Naive thymus-derived CD4-positive, alpha-beta T cell (primary cell): ENCODE data around the gene TAB2. TPM values are rescaled to one million over a fixed set of nuclear protein-coding genes. Genes with fewer than 3 reads are reported as not detected.
"Not testable (repeated sequence)": the region's sequence is repeated elsewhere in the genome, so short reads cannot be mapped to it uniquely, and the experiment has no call there.

Experiments used
- ATAC-seq: fragments of 150-1000 bp; cut with Tn5 transposase; 2 replicates; pipeline ENCODE4 v1.10.0; 2021; ENCODE audit warnings: mild to moderate bottlenecking, moderate library complexity
- CTCF ChIA-PET: fragments of 350-600 bp; sonication (Branson Sonifier 250); formaldehyde crosslinking; loops from one replicate; lab custom pipeline; 2021; ENCODE audit warnings: antibody characterized with exemption; lab: Charles Lee
- POLR2A ChIA-PET: fragments of 350-600 bp; sonication (Branson Sonifier 250); formaldehyde crosslinking; loops from one replicate; lab custom pipeline; 2021; ENCODE audit warnings: antibody characterized with exemption, inconsistent platforms; lab: Charles Lee
- DNase-seq, 9 donors: peaks; one replicate each; pipeline versions ENCODE4 v3.0.0 to v3.0.0-alpha.2; 2020 to 2022; ENCODE audit warnings: mixed read lengths in 1 of 9
- H3K27ac ChIP-seq: one replicate; pipeline ENCODE4 v1.7.0; 2013; ENCODE audit warnings: mild to moderate bottlenecking, low read depth, low read length, moderate library complexity
- H3K27me3 ChIP-seq, 2 donors: one replicate each; pipeline ENCODE4 v1.7.0; 2013; ENCODE audit warnings: low read length in 2 of 2, mild to moderate bottlenecking in 2 of 2, moderate library complexity in 2 of 2; ENCODE audit not compliant: control insufficient read depth in 2 of 2, insufficient read depth in 2 of 2
- H3K36me3 ChIP-seq, 3 experiments: 1 replicate in 2 of 3; 2 replicates in 1 of 3; pipeline ENCODE4 v1.7.0; 2013; ENCODE audit warnings: low read length in 3 of 3, mild to moderate bottlenecking in 3 of 3, moderate library complexity in 1 of 3; ENCODE audit not compliant: insufficient read depth in 3 of 3, control insufficient read depth in 2 of 3
- H3K4me1 ChIP-seq, 2 donors: one replicate each; pipeline ENCODE4 v1.7.0; 2013; ENCODE audit warnings: low read length in 2 of 2, mild to moderate bottlenecking in 2 of 2, moderate library complexity in 1 of 2; ENCODE audit not compliant: control insufficient read depth in 2 of 2, insufficient read depth in 2 of 2
- H3K4me3 ChIP-seq: 2 replicates; pipeline ENCODE4 v1.7.0; 2013; ENCODE audit warnings: mild to moderate bottlenecking, low read length
- H3K9me3 ChIP-seq, 3 experiments: 1 replicate in 2 of 3; 2 replicates in 1 of 3; pipeline ENCODE4 v1.7.0; 2013; ENCODE audit warnings: low read length in 3 of 3; ENCODE audit not compliant: control insufficient read depth in 2 of 3
- H3K27ac Mint-ChIP-seq, 9 donors: one replicate each; pipeline ENCODE4 v1.8.0; 2020 to 2022; ENCODE audit warnings: mixed read lengths in 9 of 9, mild to moderate bottlenecking in 8 of 9, moderate library complexity in 5 of 9, inconsistent platforms in 2 of 9
- H3K27me3 Mint-ChIP-seq, 5 donors: one replicate each; pipeline ENCODE4 v1.8.0; 2021 to 2022; ENCODE audit warnings: mixed read lengths in 5 of 5, mild to moderate bottlenecking in 1 of 5
- H3K36me3 Mint-ChIP-seq, 5 donors: one replicate each; pipeline ENCODE4 v1.8.0; 2020 to 2022; ENCODE audit warnings: mixed read lengths in 5 of 5, mild to moderate bottlenecking in 3 of 5, inconsistent platforms in 1 of 5
- H3K4me1 Mint-ChIP-seq, 7 donors: one replicate each; pipeline ENCODE4 v1.8.0; 2020 to 2022; ENCODE audit warnings: mixed read lengths in 7 of 7, mild to moderate bottlenecking in 3 of 7, inconsistent platforms in 1 of 7
- H3K4me3 Mint-ChIP-seq, 10 donors: one replicate each; pipeline ENCODE4 v1.8.0; 2020 to 2022; ENCODE audit warnings: mild to moderate bottlenecking in 10 of 10, mixed read lengths in 10 of 10, moderate library complexity in 6 of 10, inconsistent platforms in 2 of 10
- H3K9me3 Mint-ChIP-seq, 11 donors: one replicate each; pipeline ENCODE4 v1.8.0; 2020 to 2022; ENCODE audit warnings: mixed read lengths in 11 of 11, mild to moderate bottlenecking in 4 of 11, inconsistent platforms in 1 of 11, moderate library complexity in 1 of 11
- intact Hi-C, 2 donors: fragments of 100-400 bp; cut with micrococcal nuclease; formaldehyde crosslinking; loops; one replicate each; pipeline ENCODE4 v1.15.1; 2023
- polyA plus RNA-seq, 2 donors: library from polyadenylated mRNA; unstranded; fragments of 300-500 nt; fragmentation: Illumina TruSeq; gene quantifications; one replicate each; pipeline ENCODE4 v1.2.3, GENCODE V29; 2021
- total RNA-seq, 6 experiments: library from RNA in 5 of 6; stranded (reverse) in 5 of 6; gene quantifications; 1 replicate in 5 of 6; 2 replicates in 1 of 6; pipeline ENCODE4 v1.2.3 and lab custom pipeline; 2021 to 2026

Gene TAB2
- total and polyA plus RNA-seq, 7 experiments from 2014 or later = 15.7 to 234 (median 106) TPM

GRCh38 chr6:149347067-149347466 is 29.6 kb downstream of the TAB2 start:
- Mint-ChIP-seq H3K9me3 (no peaks in the 10 kb centered on the region), H3K4me3 (no peak overlapping the region), H3K27ac (peak overlapping the region in 1 of 9 donors; percentile 3), H3K27me3 (no peaks in the 10 kb centered on the region), H3K36me3 (peaks cover 7 to 34% (median 16%) of the 10 kb centered on the region in 5 donors), H3K4me1 (peaks cover 38 to 88% (median 83%) of the 10 kb centered on the region in 7 donors)
- no peaks in the 10 kb centered on the region for H3K27me3 ChIP-seq
- ChIA-PET CTCF (interaction anchor here (0.8 to 1.5 kb wide), 2 partner anchors 85 to 270 kb away, joined by 3 to 6 read pairs; no protein-coding TSS in a partner anchor), POLR2A (interaction anchor here (1.2 kb wide), 1 partner anchor 9 kb away, joined by 3 read pairs; no protein-coding TSS in a partner anchor)
- no peak overlapping the region for H3K4me3 ChIP-seq
- peaks cover 12% of the 10 kb centered on the region in 2 donors for H3K4me1 ChIP-seq
- DNase-seq (no peak), ATAC-seq (no peak)
- H3K27ac ChIP-seq = no peak overlapping the region
- intact Hi-C loops = no loop called here
- peaks cover 0 to 5% (median 5%) of the 10 kb centered on the region in 3 experiments for H3K36me3 ChIP-seq
- H3K9me3 ChIP-seq = no peaks in the 10 kb centered on the region

- peaks cover 8 to 15% of the 10 kb centered on the region in 2 donors for H3K4me1 ChIP-seq
- intact Hi-C loops, H3K9me3 ChIP-seq, H3K27ac ChIP-seq, H3K9me3 Mint-ChIP-seq, H3K36me3 ChIP-seq, H3K4me3 ChIP-seq, DNase-seq, POLR2A ChIA-PET, H3K27me3 Mint-ChIP-seq, H3K27me3 ChIP-seq, ATAC-seq: not testable (repeated sequence)
- Mint-ChIP-seq H3K36me3 (peaks cover 7 to 27% (median 16%) of the 10 kb centered on the region in 5 donors), H3K4me1 (peaks cover 33 to 88% (median 81%) of the 10 kb centered on the region in 7 donors), H3K4me3 (peak overlapping the region in 4 of 10 donors; percentile 2 to 12 (median 6)), H3K27ac (peak overlapping the region in 4 of 9 donors; percentile 0 to 29 (median 12))
- CTCF ChIA-PET = interaction anchor here (0.7 kb wide), 1 partner anchor 37 kb away, joined by 4 read pairs; no protein-coding TSS in a partner anchor
These were observed 31.8 kb downstream of the TAB2 start for GRCh38 chr6:149349279-149349678.

DNA sequence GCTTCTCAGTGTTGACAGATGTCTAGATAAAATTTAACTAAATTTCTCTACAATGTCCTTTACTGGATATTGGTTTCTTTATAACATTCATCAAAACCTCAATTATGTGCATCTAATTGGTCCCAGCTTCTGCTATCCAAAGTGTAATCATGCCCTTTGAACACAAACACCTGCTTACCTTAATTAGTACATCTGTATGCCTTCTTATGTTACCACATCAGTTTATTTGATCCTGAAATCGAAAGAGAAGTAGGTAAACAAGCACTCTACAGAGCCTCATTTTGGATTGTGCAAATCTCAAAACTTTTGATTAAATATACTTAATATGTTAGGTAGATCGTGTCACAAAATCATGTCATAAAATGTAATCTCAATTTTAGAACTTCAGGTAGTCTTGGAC is 36.5 kb downstream of the TAB2 start:
- no peak overlapping the region for H3K4me3 ChIP-seq
- peak overlapping the region in 4 of 9 donors; percentile 5 to 69 (median 56) for H3K27ac Mint-ChIP-seq
- peak overlapping the region in 3 of 10 donors; percentile 20 to 31 (median 22) for H3K4me3 Mint-ChIP-seq
- H3K27ac ChIP-seq = no peak overlapping the region
- intact Hi-C loops = no loop called here
- no peaks in the 10 kb centered on the region for H3K9me3 ChIP-seq
- no peak for DNase-seq
- H3K27me3 Mint-ChIP-seq = no peaks in the 10 kb centered on the region
- no peaks in the 10 kb centered on the region for H3K36me3 ChIP-seq
- H3K27me3 ChIP-seq = no peaks in the 10 kb centered on the region
- CTCF ChIA-PET = no interaction called here
- peaks cover 8 to 29% of the 10 kb centered on the region in 2 donors for H3K4me1 ChIP-seq
- ATAC-seq = peak; percentile 63
- POLR2A ChIA-PET = interaction anchor here (1.1 kb wide), 1 partner anchor 27 kb away, joined by 3 read pairs; no protein-coding TSS in a partner anchor
- peaks cover 0 to 2% (median 0%) of the 10 kb centered on the region in 11 donors for H3K9me3 Mint-ChIP-seq
- H3K4me1 Mint-ChIP-seq = peaks cover 27 to 95% (median 80%) of the 10 kb centered on the region in 7 donors
- H3K36me3 Mint-ChIP-seq = peaks cover 0 to 19% (median 11%) of the 10 kb centered on the region in 5 donors

DNA sequence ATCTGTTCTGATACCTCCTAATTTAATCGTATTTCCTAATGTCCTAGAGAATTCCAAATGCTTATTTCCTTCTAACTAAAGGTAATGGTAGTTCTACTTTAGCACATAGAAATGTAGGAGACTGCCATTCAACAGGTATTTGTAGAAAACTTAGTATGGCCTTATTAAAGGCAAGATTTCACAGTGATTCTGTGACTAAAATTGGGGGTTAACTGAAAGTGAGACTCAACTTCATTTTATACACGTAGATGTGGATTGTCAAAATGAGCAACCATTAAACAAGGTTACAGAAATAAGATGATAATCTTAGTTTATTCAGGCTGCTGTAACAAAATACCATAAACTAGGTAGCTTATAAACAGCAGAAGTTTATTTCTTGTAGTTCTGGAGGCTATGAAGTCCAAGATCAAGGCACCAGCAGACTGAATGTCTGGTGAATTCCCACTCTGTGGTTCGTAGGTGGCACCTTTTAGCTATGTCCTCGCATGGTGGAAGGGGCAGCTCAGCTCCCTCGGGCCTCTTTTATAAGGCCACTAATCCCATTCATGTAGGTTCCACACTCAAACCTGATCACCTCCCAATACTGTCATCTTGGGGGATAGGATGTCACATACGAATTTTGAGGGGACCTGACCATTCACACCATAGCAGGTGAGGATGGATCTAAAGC is 38.7 kb downstream of the TAB2 start:
- DNase-seq (no peak), ATAC-seq (peak; percentile 35)
- intact Hi-C loops = no loop called here
- ChIA-PET CTCF (no interaction called here), POLR2A (interaction anchor here (0.6 kb wide), 1 partner anchor 12 kb away, joined by 3 read pairs; no protein-coding TSS in a partner anchor)
- Histone ChIP-seq H3K9me3 (peaks cover 0 to under 1% (median 0%) of the 10 kb centered on the region in 3 experiments), H3K4me3 (no peak overlapping the region), H3K4me1 (peaks cover 12 to 29% of the 10 kb centered on the region in 2 donors), H3K36me3 (no peaks in the 10 kb centered on the region), H3K27me3 (no peaks in the 10 kb centered on the region), H3K27ac (no peak overlapping the region)
- Mint-ChIP-seq H3K4me3 (no peak overlapping the region), H3K27me3 (no peaks in the 10 kb centered on the region), H3K27ac (peak overlapping the region in 6 of 9 donors; percentile 23 to 79 (median 54)), H3K36me3 (peaks cover 4 to 32% (median 22%) of the 10 kb centered on the region in 5 donors), H3K9me3 (peaks cover 0 to 7% (median 0%) of the 10 kb centered on the region in 11 donors), H3K4me1 (peaks cover 30 to 87% (median 76%) of the 10 kb centered on the region in 7 donors)

- POLR2A ChIA-PET = interaction anchor here (1.0 kb wide), 1 partner anchor 19 kb away, joined by 3 read pairs; no protein-coding TSS in a partner anchor
- ATAC-seq = no peak
These were observed 40.4 kb downstream of the TAB2 start for GRCh38 chr6:149357726-149358538.

DNA sequence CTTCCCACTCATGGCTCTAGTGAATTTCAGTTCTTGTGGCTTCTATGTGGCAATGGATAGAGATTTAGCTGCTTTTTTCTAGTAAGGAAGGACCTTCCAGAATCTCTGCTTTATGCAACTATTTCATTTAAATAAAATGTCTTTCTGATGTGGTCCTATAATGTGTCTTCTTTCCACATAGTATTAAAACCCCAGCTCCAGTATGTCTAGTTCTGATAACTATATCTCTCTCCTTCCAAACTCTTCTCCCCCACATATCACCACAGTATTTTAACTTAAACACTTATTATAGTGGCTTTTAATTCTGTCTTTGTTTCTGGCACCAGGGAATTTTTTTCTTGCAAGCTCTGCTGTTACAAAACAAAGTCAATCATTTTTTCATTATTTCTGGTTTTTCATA is 41.9 kb downstream of the TAB2 start:
- no peaks in the 10 kb centered on the region for H3K36me3 ChIP-seq
- H3K4me1 ChIP-seq = peaks cover 14 to 26% of the 10 kb centered on the region in 2 donors
- peaks cover 0 to 19% (median 6%) of the 10 kb centered on the region in 11 donors for H3K9me3 Mint-ChIP-seq
- H3K4me3 ChIP-seq = no peak overlapping the region
- peak overlapping the region in 7 of 9 donors; percentile 8 to 82 (median 38) for H3K27ac Mint-ChIP-seq
- peaks cover 0 to 5% (median 5%) of the 10 kb centered on the region in 3 experiments for H3K9me3 ChIP-seq
- ChIA-PET CTCF (interaction anchor here (0.6 to 1.1 kb wide), 2 partner anchors 35 to 186 kb away, joined by 4 read pairs; no protein-coding TSS in a partner anchor), POLR2A (interaction anchor here (1.1 to 1.6 kb wide), 3 partner anchors 9 to 35 kb away, joined by 4 to 6 read pairs (median 6); no protein-coding TSS in a partner anchor)
- DNase-seq = no peak
- H3K4me3 Mint-ChIP-seq = peak overlapping the region in 5 of 10 donors; percentile 20 to 33 (median 27)
- H3K4me1 Mint-ChIP-seq = peaks cover 43 to 86% (median 67%) of the 10 kb centered on the region in 7 donors
- H3K27me3 Mint-ChIP-seq = no peaks in the 10 kb centered on the region
- peak overlapping the region; percentile 31 for H3K27ac ChIP-seq
- intact Hi-C loops = loop anchor here in 1 of 2 donors (2.0 kb wide), 1 partner anchor 13 kb away; no protein-coding TSS in a partner anchor
- no peak for ATAC-seq
- H3K36me3 Mint-ChIP-seq = peaks cover 11 to 45% (median 30%) of the 10 kb centered on the region in 5 donors
- no peaks in the 10 kb centered on the region for H3K27me3 ChIP-seq

More at GRCh38 chr6:149357726-149358538, 40.4 kb downstream of the TAB2 start:
- H3K4me3 Mint-ChIP-seq = peak overlapping the region in 7 of 10 donors; percentile 1 to 52 (median 34)
- peaks cover 12 to 18% of the 10 kb centered on the region in 2 donors for H3K4me1 ChIP-seq
- H3K27me3 ChIP-seq = no peaks in the 10 kb centered on the region
- intact Hi-C loops = loop anchor here in 1 of 2 donors (1.0 to 2.0 kb wide), 2 partner anchors 8 to 15 kb away; no protein-coding TSS in a partner anchor
- H3K27me3 Mint-ChIP-seq = no peaks in the 10 kb centered on the region
- peaks cover 11 to 43% (median 30%) of the 10 kb centered on the region in 5 donors for H3K36me3 Mint-ChIP-seq
- peaks cover 0 to 19% (median 7%) of the 10 kb centered on the region in 11 donors for H3K9me3 Mint-ChIP-seq
- no peaks in the 10 kb centered on the region for H3K36me3 ChIP-seq
- H3K27ac Mint-ChIP-seq = peak overlapping the region in 7 of 9 donors; percentile 1 to 79 (median 64)
- no peak overlapping the region for H3K27ac ChIP-seq
- peaks cover 39 to 86% (median 75%) of the 10 kb centered on the region in 7 donors for H3K4me1 Mint-ChIP-seq
- peaks cover 0 to 5% (median 5%) of the 10 kb centered on the region in 3 experiments for H3K9me3 ChIP-seq
- CTCF ChIA-PET = no interaction called here
- no peak overlapping the region for H3K4me3 ChIP-seq
- no peak for DNase-seq
